Hematopoietic multipotent progenitor cell treated with erythropoietin and hydrocortisone succinate and interleukin-3 and kit ligand, for 6 days (in vitro differentiated cells): ENCODE results near the gene PRKD1.

Experiments used
- DNase-seq: peaks from one replicate; pipeline ENCODE4 v3.0.0-alpha.2; 2015

Gene PRKD1

GRCh38 chr14:29663281-29663801, 264.3 kb downstream of the PRKD1 start:
- peak; percentile 7 for DNase-seq

- DNase-seq: no peak
These were observed 272.6 kb downstream of the PRKD1 start for GRCh38 chr14:29654901-29655550.

- DNase-seq: no peak
These were observed 274.3 kb downstream of the PRKD1 start for GRCh38 chr14:29653303-29653702.

GRCh38 chr14:29652571-29652970, 275.1 kb downstream of the PRKD1 start:
- no peak for DNase-seq

- peak; percentile 73 for DNase-seq
These were observed 276.9 kb downstream of the PRKD1 start for GRCh38 chr14:29650554-29651269.

- DNase-seq: no peak
These were observed 278.5 kb downstream of the PRKD1 start for GRCh38 chr14:29649170-29649569.

- DNase-seq: peak; percentile 63
These were observed 279.6 kb downstream of the PRKD1 start for GRCh38 chr14:29648045-29648444.

- no peak for DNase-seq
These were observed 282.5 kb downstream of the PRKD1 start for GRCh38 chr14:29645117-29645516.

- DNase-seq: peak; percentile 31
These were observed 284.0 kb downstream of the PRKD1 start for GRCh38 chr14:29643433-29644211.

- no peak for DNase-seq
These were observed 290.2 kb downstream of the PRKD1 start for GRCh38 chr14:29637411-29637810.

- no peak for DNase-seq
These were observed 290.8 kb downstream of the PRKD1 start for GRCh38 chr14:29636870-29637269.

GRCh38 chr14:29630566-29631160, 297.0 kb downstream of the PRKD1 start:
- DNase-seq: no peak

GRCh38 chr14:29629839-29630238, 297.8 kb downstream of the PRKD1 start:
- DNase-seq: no peak

- DNase-seq: no peak
These were observed 300.5 kb downstream of the PRKD1 start for GRCh38 chr14:29627137-29627536.

- DNase-seq: no peak
These were observed 309.2 kb downstream of the PRKD1 start for GRCh38 chr14:29618323-29619067.

GRCh38 chr14:29616922-29617321, 310.7 kb downstream of the PRKD1 start:
- no peak for DNase-seq

GRCh38 chr14:29608861-29609260, 318.8 kb downstream of the PRKD1 start:
- DNase-seq: no peak

- DNase-seq: no peak
These were observed 320.5 kb downstream of the PRKD1 start for GRCh38 chr14:29607169-29607568.

GRCh38 chr14:29603696-29604095, 324.0 kb downstream of the PRKD1 start:
- DNase-seq: no peak

GRCh38 chr14:29601616-29602015, 326.0 kb downstream of the PRKD1 start:
- no peak for DNase-seq

GRCh38 chr14:29587761-29588470, 339.7 kb downstream of the PRKD1 start:
- DNase-seq: no peak

GRCh38 chr14:29587046-29587445, 340.6 kb downstream of the PRKD1 start:
- no peak for DNase-seq
